Measurements from ENCODE around the gene ATP7B.

The ATP7B gene

GRCh38 chr13:51976423-51976822 is 34.8 kb downstream of the ATP7B start:
- no peak for DNase-seq (ENCODE audit: low read depth in 1 of 2, low spot score in 1 of 2)
- no peak overlapping the region for H3K27ac ChIP-seq (replicated peaks)
- H3K4me3 ChIP-seq (replicated peaks; ENCODE audit: insufficient read depth, low read length): no peak overlapping the region
- no peak for TF ChIP-seq POLR2AphosphoS5 (IDR thresholded peaks at IDR 0.05; ENCODE audit: low read depth)
- no peak for TF ChIP-seq CTCF (IDR thresholded peaks at IDR 0.05; ENCODE audit: insufficient read depth, low read length)
- TF ChIP-seq GABPA (IDR thresholded peaks at IDR 0.05; ENCODE audit: low read depth): no peak
- no peaks in the 10 kb centered on the region for H3K27me3 ChIP-seq (ENCODE audit: insufficient read depth, poor library complexity, severe bottlenecking)

- Histone ChIP-seq H3K4me3 (replicated peaks; ENCODE audit: insufficient read depth, low read length) (no peak overlapping the region), H3K27me3 (ENCODE audit: insufficient read depth, poor library complexity, severe bottlenecking) (no peaks in the 10 kb centered on the region), H3K27ac (replicated peaks) (no peak overlapping the region)
- no peak for TF ChIP-seq REST (IDR thresholded peaks at IDR 0.05; ENCODE audit: insufficient replicate concordance, low read depth)
- no peak for TF ChIP-seq GABPA (IDR thresholded peaks at IDR 0.05; ENCODE audit: low read depth)
- TF ChIP-seq POLR2AphosphoS5 (IDR thresholded peaks at IDR 0.05; ENCODE audit: low read depth): no peak
- no peak for TF ChIP-seq SPI1 (IDR thresholded peaks at IDR 0.05; ENCODE audit: borderline replicate concordance, low read depth)
- no peak for TF ChIP-seq CTCF (IDR thresholded peaks at IDR 0.05; ENCODE audit: insufficient read depth, low read length)
- DNase-seq (ENCODE audit: low read depth in 1 of 2, low spot score in 1 of 2): no peak
These were observed 36.8 kb downstream of the ATP7B start for GRCh38 chr13:51974482-51974881.

- Histone ChIP-seq H3K27ac (replicated peaks) (no peak overlapping the region), H3K4me3 (replicated peaks; ENCODE audit: insufficient read depth, low read length) (no peak overlapping the region), H3K27me3 (ENCODE audit: insufficient read depth, poor library complexity, severe bottlenecking) (no peaks in the 10 kb centered on the region)
- no peak for DNase-seq (ENCODE audit: low read depth in 1 of 2, low spot score in 1 of 2)
- no peak for TF ChIP-seq CTCF (IDR thresholded peaks at IDR 0.05; ENCODE audit: insufficient read depth, low read length)
- TF ChIP-seq REST (IDR thresholded peaks at IDR 0.05; ENCODE audit: insufficient replicate concordance, low read depth): no peak
- no peak for TF ChIP-seq GABPA (IDR thresholded peaks at IDR 0.05; ENCODE audit: low read depth)
- no peak for TF ChIP-seq POLR2AphosphoS5 (IDR thresholded peaks at IDR 0.05; ENCODE audit: low read depth)
- TF ChIP-seq SPI1 (IDR thresholded peaks at IDR 0.05; ENCODE audit: borderline replicate concordance, low read depth): no peak
These were observed 39.5 kb downstream of the ATP7B start for GRCh38 chr13:51971520-51972426.
